Mesendoderm (in vitro differentiated cells): ENCODE results near the gene SSR2.

Source experiments
- DNase-seq: peaks from one replicate; pipeline ENCODE4 v3.0.0; 2013
- H2AK5ac ChIP-seq: 2 replicates; pipeline ENCODE4 v1.6.1; 2013; ENCODE audit warnings: low read length, inconsistent platforms
- H2BK120ac ChIP-seq: 2 replicates; pipeline ENCODE4 v1.6.1; 2013; ENCODE audit warnings: low read depth, mild to moderate bottlenecking, low read length, moderate library complexity, mixed read lengths
- H2BK15ac ChIP-seq: replicated peaks from 2 replicates; pipeline ENCODE4 v1.6.1; 2013; ENCODE audit warnings: low read depth, mild to moderate bottlenecking, moderate library complexity
- H2BK5ac ChIP-seq: 2 replicates; pipeline ENCODE4 v1.6.1; 2013; ENCODE audit warnings: low read length, inconsistent platforms
- H3K18ac ChIP-seq: 2 replicates; pipeline ENCODE4 v1.6.1; 2013; ENCODE audit warnings: mild to moderate bottlenecking, low read length, mixed read lengths
- H3K23ac ChIP-seq: one replicate; pipeline ENCODE4 v1.6.1; 2013; ENCODE audit warnings: low read length
- H3K27ac ChIP-seq: 2 replicates; pipeline ENCODE4 v1.5.1; 2013; ENCODE audit warnings: low read depth, mild to moderate bottlenecking, inconsistent platforms, low read length, moderate library complexity
- H3K27me3 ChIP-seq: 2 replicates; pipeline ENCODE4 v1.6.1; 2013; ENCODE audit warnings: low read length, control low read depth, mild to moderate bottlenecking, inconsistent platforms; ENCODE audit not compliant: insufficient read depth, poor library complexity
- H3K36me3 ChIP-seq: 2 replicates; pipeline ENCODE4 v1.6.1; 2013; ENCODE audit warnings: low read length, inconsistent platforms; ENCODE audit not compliant: control insufficient read depth, insufficient read depth
- H3K4ac ChIP-seq: one replicate; pipeline ENCODE4 v1.6.1; 2013; ENCODE audit warnings: low read depth, mild to moderate bottlenecking, low read length, moderate library complexity
- H3K4me1 ChIP-seq: 2 replicates; pipeline ENCODE4 v1.6.1; 2013; ENCODE audit warnings: low read depth, low read length, inconsistent platforms; ENCODE audit not compliant: control insufficient read depth
- H3K4me2 ChIP-seq: 2 replicates; pipeline ENCODE4 v1.6.1; 2013; ENCODE audit warnings: low read length
- H3K4me3 ChIP-seq: 2 replicates; pipeline ENCODE4 v1.5.1; 2013; ENCODE audit warnings: mild to moderate bottlenecking, low read length
- H3K56ac ChIP-seq: one replicate; pipeline ENCODE4 v1.6.1; 2013; ENCODE audit warnings: low read length
- H3K79me1 ChIP-seq: 2 replicates; pipeline ENCODE4 v1.6.1; 2013; ENCODE audit warnings: low read length, inconsistent platforms
- H3K79me2 ChIP-seq: 2 replicates; pipeline ENCODE4 v1.6.1; 2013; ENCODE audit warnings: mild to moderate bottlenecking, low read length; ENCODE audit not compliant: control insufficient read depth, insufficient read depth
- H3K9ac ChIP-seq: 2 replicates; pipeline ENCODE4 v1.6.1; 2013; ENCODE audit warnings: low read length, inconsistent platforms
- H4K5ac ChIP-seq: one replicate; pipeline ENCODE4 v1.6.1; 2013; ENCODE audit warnings: low read length
- H4K8ac ChIP-seq: one replicate; pipeline ENCODE4 v1.6.1; 2013; ENCODE audit warnings: low read depth, mild to moderate bottlenecking, control low read depth, low read length, moderate library complexity
- WGBS: extraction: QIAGEN DNeasy Blood & Tissue Kit; methylation state at CpG from one replicate; pipeline ENCODE4 v1.1.7; 2013; ENCODE audit warnings: low lambda C conversion rate, missing lambda C conversion rate; ENCODE audit not compliant: insufficient coverage; ENCODE audit errors: extremely low coverage; 5-methylcytosine and 5-hydroxymethylcytosine counted together

The SSR2 gene

GRCh38 chr1:155981266-155982088 is 39.3 kb downstream of the SSR2 start:
- H2BK15ac ChIP-seq, result no peak overlapping the region
- H3K79me1 ChIP-seq, result peaks cover 4% of the 10 kb centered on the region
- H2BK5ac ChIP-seq, result no peak overlapping the region
- H3K27me3 ChIP-seq, result no peaks in the 10 kb centered on the region
- no peak overlapping the region for H3K4me2 ChIP-seq
- WGBS, result no CpG with 5 or more reads among the region's 6 CpGs
- H3K27ac ChIP-seq, result no peak overlapping the region
- no peaks in the 10 kb centered on the region for H3K36me3 ChIP-seq
- H2AK5ac ChIP-seq, result peak overlapping the region; percentile 34
- H4K5ac ChIP-seq, result no peak overlapping the region
- no peak overlapping the region for H3K18ac ChIP-seq
- H3K4ac ChIP-seq, result no peak overlapping the region
- H3K9ac ChIP-seq, result no peak overlapping the region
- peak overlapping the region; percentile 9 for H3K56ac ChIP-seq
- H3K23ac ChIP-seq, result no peak overlapping the region
- no peak overlapping the region for H3K4me3 ChIP-seq
- H3K79me2 ChIP-seq, result peaks cover 14% of the 10 kb centered on the region
- DNase-seq, result no peak
- H3K4me1 ChIP-seq, result peaks cover 10% of the 10 kb centered on the region
- no peak overlapping the region for H2BK120ac ChIP-seq
- H4K8ac ChIP-seq, result no peak overlapping the region

GRCh38 chr1:155979597-155980343 is 41.0 kb downstream of the SSR2 start:
- WGBS, result no CpG with 5 or more reads among the region's 4 CpGs
- Histone ChIP-seq H3K4ac (peak overlapping the region; percentile 98), H3K56ac (peak overlapping the region; percentile 97), H3K4me1 (peaks cover 19% of the 10 kb centered on the region), H2BK15ac (no peak overlapping the region), H3K18ac (peak overlapping the region; percentile 99), H3K9ac (peak overlapping the region; percentile 95), H3K4me3 (no peak overlapping the region), H3K27ac (peak overlapping the region; percentile 91), H3K36me3 (no peaks in the 10 kb centered on the region), H2BK5ac (no peak overlapping the region), H3K27me3 (no peaks in the 10 kb centered on the region), H3K23ac (no peak overlapping the region), H4K5ac (no peak overlapping the region), H2AK5ac (no peak overlapping the region), H4K8ac (no peak overlapping the region), H2BK120ac (peak overlapping the region; percentile 56), H3K4me2 (peak overlapping the region; percentile 80), H3K79me1 (peaks cover 12% of the 10 kb centered on the region), H3K79me2 (peaks cover 31% of the 10 kb centered on the region)
- DNase-seq, result no peak

DNA sequence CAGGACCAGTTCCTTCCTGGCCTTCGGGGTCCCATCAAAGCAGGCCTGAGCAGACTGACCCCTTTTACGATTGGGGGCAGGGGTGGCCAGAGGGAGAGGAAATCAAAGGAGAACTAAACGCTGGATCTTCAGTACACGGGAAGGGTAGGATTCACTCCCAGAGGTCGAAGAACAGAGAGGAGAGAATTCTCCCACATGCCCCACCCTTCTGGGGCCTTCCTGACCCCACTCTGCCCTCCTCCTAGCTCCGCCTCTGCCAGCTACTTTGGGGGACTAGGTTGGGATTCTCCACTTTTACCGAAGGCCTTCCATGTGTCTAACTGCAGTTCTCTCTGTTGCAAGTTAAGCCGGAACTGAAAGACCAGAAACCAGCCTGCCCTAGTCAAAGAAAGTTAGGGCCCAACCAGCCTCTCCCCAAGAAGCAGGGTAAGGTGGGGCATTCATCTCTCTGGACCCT is 41.8 kb downstream of the SSR2 start:
- H3K18ac ChIP-seq, result peak overlapping the region; percentile 99
- no peak for DNase-seq
- peak overlapping the region; percentile 98 for H3K4ac ChIP-seq
- H3K79me1 ChIP-seq, result peaks cover 18% of the 10 kb centered on the region
- peaks cover 20% of the 10 kb centered on the region for H3K4me1 ChIP-seq
- H4K8ac ChIP-seq, result no peak overlapping the region
- WGBS, result no CpG with 5 or more reads among the region's 8 CpGs
- peak overlapping the region; percentile 78 for H3K4me3 ChIP-seq
- H3K27ac ChIP-seq, result peak overlapping the region; percentile 91
- H4K5ac ChIP-seq, result no peak overlapping the region
- peak overlapping the region; percentile 95 for H3K9ac ChIP-seq
- H3K36me3 ChIP-seq, result no peaks in the 10 kb centered on the region
- no peak overlapping the region for H2AK5ac ChIP-seq
- peaks cover 39% of the 10 kb centered on the region for H3K79me2 ChIP-seq
- H2BK120ac ChIP-seq, result peak overlapping the region; percentile 56
- H3K56ac ChIP-seq, result peak overlapping the region; percentile 97
- H2BK15ac ChIP-seq, result no peak overlapping the region
- peak overlapping the region; percentile 49 for H2BK5ac ChIP-seq
- no peak overlapping the region for H3K23ac ChIP-seq
- H3K27me3 ChIP-seq, result no peaks in the 10 kb centered on the region
- H3K4me2 ChIP-seq, result peak overlapping the region; percentile 80

- Histone ChIP-seq H2BK120ac (peak within 1 kb of the TSS; percentile 75), H2AK5ac (peak within 1 kb of the TSS; percentile 92), H4K5ac (no peak within 1 kb of the TSS), H4K8ac (no peak within 1 kb of the TSS), H3K9ac (peak within 1 kb of the TSS; percentile 95), H3K4me1 (peaks cover 20% of the 10 kb centered on the region), H3K79me1 (peaks cover 18% of the 10 kb centered on the region), H2BK5ac (peak within 1 kb of the TSS; percentile 92), H3K79me2 (peaks cover 43% of the 10 kb centered on the region), H3K4ac (peak within 1 kb of the TSS; percentile 98), H3K4me3 (peak within 1 kb of the TSS; percentile 78), H3K56ac (peak within 1 kb of the TSS; percentile 97), H3K18ac (peak within 1 kb of the TSS; percentile 99), H3K27ac (peak within 1 kb of the TSS; percentile 91), H2BK15ac (peak within 1 kb of the TSS; percentile 86), H3K36me3 (no peaks in the 10 kb centered on the region), H3K23ac (peak within 1 kb of the TSS; percentile 83), H3K4me2 (peak within 1 kb of the TSS; percentile 91), H3K27me3 (no peaks in the 10 kb centered on the region)
- DNase-seq, result peak; percentile 95
- WGBS, result no CpG with 5 or more reads among the region's 52 CpGs
Observed at GRCh38 chr1:155978325-155978972, 42.3 kb downstream of the SSR2 start, which contains the start of gene ARHGEF2. Gene ARHGEF2, minus strand, starts transcription at chr1:155978547. Its CDS starts 120 bp downstream, at chr1:155978427.

DNA sequence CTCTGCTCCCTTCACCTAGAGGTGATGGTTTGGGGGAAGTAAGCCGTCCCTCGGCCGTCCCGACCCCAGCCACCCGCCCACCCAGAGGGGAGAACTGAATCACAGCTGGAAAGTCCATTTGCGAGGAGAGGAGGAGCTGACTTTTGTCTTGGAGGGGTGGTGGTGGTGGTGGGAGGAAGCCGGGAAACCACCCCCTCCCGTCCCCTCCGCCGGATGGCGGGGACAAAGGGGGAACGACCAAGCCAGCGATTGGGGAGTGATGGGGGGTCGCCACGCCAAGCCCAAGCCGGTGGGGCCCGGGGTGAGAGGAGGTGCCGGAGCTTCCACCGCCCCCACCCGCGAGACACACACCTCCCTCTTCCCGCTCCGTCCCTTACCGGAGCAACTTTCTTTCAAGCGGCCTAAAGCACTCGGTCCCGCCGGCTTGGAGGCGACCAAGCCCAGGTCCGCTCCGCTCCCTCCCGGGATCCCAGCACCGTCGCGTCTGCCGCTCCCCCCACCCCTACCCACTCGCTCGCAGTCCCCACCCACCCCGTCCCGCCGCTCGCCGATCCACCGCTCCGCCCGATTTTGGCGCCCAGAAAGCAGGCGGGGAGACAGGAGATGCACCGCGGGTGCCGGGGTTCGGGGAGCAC is 42.9 kb downstream of the SSR2 start:
- Histone ChIP-seq H3K18ac (peak overlapping the region; percentile 99), H3K4me1 (peaks cover 20% of the 10 kb centered on the region), H3K9ac (peak overlapping the region; percentile 95)

More for the DNA sequence above, 42.9 kb downstream of the SSR2 start:
- Histone ChIP-seq H4K8ac (no peak overlapping the region), H2AK5ac (no peak overlapping the region), H3K23ac (peak overlapping the region; percentile 83), H3K56ac (peak overlapping the region; percentile 97), H2BK5ac (peak overlapping the region; percentile 92), H3K27me3 (no peaks in the 10 kb centered on the region), H3K4ac (peak overlapping the region; percentile 98), H3K79me2 (peaks cover 49% of the 10 kb centered on the region), H3K4me3 (peak overlapping the region; percentile 78), H3K27ac (peak overlapping the region; percentile 91), H3K79me1 (peaks cover 21% of the 10 kb centered on the region), H3K36me3 (no peaks in the 10 kb centered on the region), H4K5ac (no peak overlapping the region), H3K4me2 (peak overlapping the region; percentile 91), H2BK15ac (peak overlapping the region; percentile 86), H2BK120ac (peak overlapping the region; percentile 75)
- WGBS, result no CpG with 5 or more reads among the region's 52 CpGs
- DNase-seq, result peak; percentile 76
